CD4-positive, alpha-beta memory T cell (primary cell): ENCODE data around the gene TXNL4B. TPM values are rescaled to one million over a fixed set of nuclear protein-coding genes. Genes with fewer than 3 reads are reported as not detected.

Source experiments
- CTCF ChIA-PET: fragments of 350-600 bp; sonication (Branson Sonifier 250); formaldehyde crosslinking; loops from one replicate; lab custom pipeline; 2021; ENCODE audit warnings: inconsistent platforms; ENCODE audit not compliant: partially characterized antibody; lab: Charles Lee
- POLR2A ChIA-PET: fragments of 350-600 bp; sonication (Branson Sonifier 250); formaldehyde crosslinking; loops from one replicate; lab custom pipeline; 2021; ENCODE audit not compliant: partially characterized antibody; lab: Charles Lee
- DNase-seq, 5 donors: peaks; one replicate each; pipeline versions ENCODE4 v3.0.0 to v3.0.0-alpha.2; 2020 to 2022; ENCODE audit warnings: mixed read lengths in 1 of 5
- H3K27ac ChIP-seq: one replicate; pipeline ENCODE4 v1.7.0; 2013; ENCODE audit warnings: low read depth, low read length
- H3K27me3 ChIP-seq: 2 replicates; pipeline ENCODE4 v1.7.0; 2013; ENCODE audit warnings: mild to moderate bottlenecking, low read length, moderate library complexity; ENCODE audit not compliant: insufficient read depth
- H3K36me3 ChIP-seq: 2 replicates; pipeline ENCODE4 v1.7.0; 2013; ENCODE audit warnings: mild to moderate bottlenecking, low read length, moderate library complexity; ENCODE audit not compliant: insufficient read depth
- H3K4me1 ChIP-seq: 2 replicates; pipeline ENCODE4 v1.7.0; 2013; ENCODE audit warnings: mild to moderate bottlenecking, low read length, moderate library complexity; ENCODE audit not compliant: insufficient read depth
- H3K4me3 ChIP-seq, 2 donors: one replicate each; pipeline ENCODE4 v1.7.0; 2013; ENCODE audit warnings: low read length in 2 of 2, mild to moderate bottlenecking in 1 of 2
- H3K9me3 ChIP-seq, 2 donors: one replicate each; pipeline ENCODE4 v1.7.0; 2013; ENCODE audit warnings: low read length in 2 of 2, control low read depth in 1 of 2; ENCODE audit not compliant: control insufficient read depth in 1 of 2
- H3K27ac Mint-ChIP-seq, 7 donors: one replicate each; pipeline ENCODE4 v1.8.0; 2020 to 2021; ENCODE audit warnings: mixed read lengths in 7 of 7, mild to moderate bottlenecking in 6 of 7, inconsistent platforms in 3 of 7, moderate library complexity in 3 of 7
- H3K27me3 Mint-ChIP-seq, 2 donors: one replicate each; pipeline ENCODE4 v1.8.0; 2020 to 2021; ENCODE audit warnings: mixed read lengths in 2 of 2
- H3K36me3 Mint-ChIP-seq, 2 donors: one replicate each; pipeline ENCODE4 v1.8.0; 2020 to 2021; ENCODE audit warnings: mixed read lengths in 2 of 2, inconsistent platforms in 1 of 2, mild to moderate bottlenecking in 1 of 2
- H3K4me1 Mint-ChIP-seq, 4 donors: one replicate each; pipeline ENCODE4 v1.8.0; 2020 to 2021; ENCODE audit warnings: mixed read lengths in 4 of 4, mild to moderate bottlenecking in 1 of 4
- H3K4me3 Mint-ChIP-seq, 8 donors: one replicate each; pipeline ENCODE4 v1.8.0; 2020 to 2021; ENCODE audit warnings: mixed read lengths in 8 of 8, mild to moderate bottlenecking in 7 of 8, moderate library complexity in 6 of 8, inconsistent platforms in 3 of 8
- H3K9me3 Mint-ChIP-seq, 8 donors: one replicate each; pipeline ENCODE4 v1.8.0; 2020 to 2021; ENCODE audit warnings: mixed read lengths in 8 of 8, mild to moderate bottlenecking in 5 of 8, inconsistent platforms in 3 of 8, moderate library complexity in 1 of 8
- intact Hi-C: fragments of 100-400 bp; cut with micrococcal nuclease; formaldehyde crosslinking; loops from one replicate; pipeline ENCODE4 v1.15.1; 2023
- polyA plus RNA-seq, 2 donors: library from polyadenylated mRNA; unstranded; fragments of 300-500 nt; fragmentation: Illumina TruSeq; gene quantifications; one replicate each; pipeline ENCODE4 v1.2.3, GENCODE V29; 2021
- total RNA-seq, 2 experiments: library from RNA; stranded (reverse); gene quantifications; one replicate each; pipeline ENCODE4 v1.2.3, GENCODE V29; 2021

Gene TXNL4B
- total and polyA plus RNA-seq, 4 experiments from 2014 or later = 11.3 to 26.1 (median 18.1) TPM

- no peak for DNase-seq
- Mint-ChIP-seq H3K4me3 (no peak overlapping the region), H3K36me3 (no peaks in the 10 kb centered on the region), H3K27ac (no peak overlapping the region), H3K27me3 (no peaks in the 10 kb centered on the region), H3K9me3 (peaks cover 0 to 2% (median 0%) of the 10 kb centered on the region in 8 donors), H3K4me1 (no peaks in the 10 kb centered on the region)
- Histone ChIP-seq H3K36me3 (no peaks in the 10 kb centered on the region), H3K4me3 (no peak overlapping the region), H3K27me3 (no peaks in the 10 kb centered on the region), H3K4me1 (no peaks in the 10 kb centered on the region), H3K27ac (no peak overlapping the region), H3K9me3 (no peaks in the 10 kb centered on the region)
- CTCF ChIA-PET = interaction anchor here (2.5 kb wide), 1 partner anchor 7 kb away, joined by 10 read pairs; no protein-coding TSS in a partner anchor
- intact Hi-C loops = no loop called here
- POLR2A ChIA-PET = no interaction called here
Measured at GRCh38 chr16:72132726-72133125, 39.3 kb upstream of the TXNL4B start.

- no peak overlapping the region for H3K27ac ChIP-seq
- DNase-seq = no peak
- ChIA-PET POLR2A (no interaction called here), CTCF (no interaction called here)
- H3K27ac Mint-ChIP-seq = no peak overlapping the region
- no peaks in the 10 kb centered on the region for H3K4me1 ChIP-seq
- no peaks in the 10 kb centered on the region for H3K27me3 Mint-ChIP-seq
- no peaks in the 10 kb centered on the region for H3K4me1 Mint-ChIP-seq
- H3K4me3 ChIP-seq = no peak overlapping the region
- no peaks in the 10 kb centered on the region for H3K9me3 Mint-ChIP-seq
- no peaks in the 10 kb centered on the region for H3K9me3 ChIP-seq
- no peaks in the 10 kb centered on the region for H3K27me3 ChIP-seq
- H3K36me3 ChIP-seq = no peaks in the 10 kb centered on the region
- intact Hi-C loops = no loop called here
- no peaks in the 10 kb centered on the region for H3K36me3 Mint-ChIP-seq
- no peak overlapping the region for H3K4me3 Mint-ChIP-seq
Measured at GRCh38 chr16:72131036-72131435, 37.6 kb upstream of the TXNL4B start.

- POLR2A ChIA-PET = no interaction called here
Measured at GRCh38 chr16:72129976-72130656, 36.7 kb upstream of the TXNL4B start.

GRCh38 chr16:72128701-72129100 is 35.3 kb upstream of the TXNL4B start:
- no peak for DNase-seq
- no peaks in the 10 kb centered on the region for H3K27me3 Mint-ChIP-seq
- CTCF ChIA-PET = interaction anchor here (1.1 to 2.4 kb wide), 2 partner anchors 10 to 35 kb away, joined by 3 to 11 read pairs; partner anchors contain the start of genes DHX38 and TXNL4B
- no peak overlapping the region for H3K4me3 Mint-ChIP-seq
- no peak overlapping the region for H3K27ac ChIP-seq
- no peaks in the 10 kb centered on the region for H3K9me3 Mint-ChIP-seq
- no peaks in the 10 kb centered on the region for H3K9me3 ChIP-seq
- POLR2A ChIA-PET = no interaction called here
- no peaks in the 10 kb centered on the region for H3K36me3 ChIP-seq
- no peak overlapping the region for H3K4me3 ChIP-seq
- H3K4me1 Mint-ChIP-seq = no peaks in the 10 kb centered on the region
- intact Hi-C loops = loop anchor here (5.0 kb wide), 1 partner anchor 1749 kb away; no protein-coding TSS in a partner anchor
- no peaks in the 10 kb centered on the region for H3K27me3 ChIP-seq
- H3K27ac Mint-ChIP-seq = no peak overlapping the region
- no peaks in the 10 kb centered on the region for H3K4me1 ChIP-seq
- no peaks in the 10 kb centered on the region for H3K36me3 Mint-ChIP-seq

More at GRCh38 chr16:72129976-72130656, 36.7 kb upstream of the TXNL4B start:
- H3K9me3 Mint-ChIP-seq = no peaks in the 10 kb centered on the region
- Histone ChIP-seq H3K9me3 (no peaks in the 10 kb centered on the region), H3K27me3 (no peaks in the 10 kb centered on the region), H3K4me1 (no peaks in the 10 kb centered on the region), H3K4me3 (no peak overlapping the region), H3K36me3 (no peaks in the 10 kb centered on the region), H3K27ac (no peak overlapping the region)
- no peak overlapping the region for H3K4me3 Mint-ChIP-seq
- CTCF ChIA-PET = no interaction called here
- H3K27ac Mint-ChIP-seq = no peak overlapping the region
- H3K27me3 Mint-ChIP-seq = no peaks in the 10 kb centered on the region
- DNase-seq = no peak
- intact Hi-C loops = loop anchor here (5.0 kb wide), 1 partner anchor 1747 kb away; no protein-coding TSS in a partner anchor
- H3K36me3 Mint-ChIP-seq = no peaks in the 10 kb centered on the region
- no peaks in the 10 kb centered on the region for H3K4me1 Mint-ChIP-seq

- H3K27ac Mint-ChIP-seq = no peak overlapping the region
- no peak for DNase-seq
- Histone ChIP-seq H3K27ac (no peak overlapping the region), H3K4me3 (no peak overlapping the region), H3K9me3 (no peaks in the 10 kb centered on the region), H3K27me3 (no peaks in the 10 kb centered on the region), H3K36me3 (no peaks in the 10 kb centered on the region), H3K4me1 (no peaks in the 10 kb centered on the region)
- H3K27me3 Mint-ChIP-seq = no peaks in the 10 kb centered on the region
- H3K36me3 Mint-ChIP-seq = no peaks in the 10 kb centered on the region
- ChIA-PET CTCF (no interaction called here), POLR2A (no interaction called here)
- H3K9me3 Mint-ChIP-seq = no peaks in the 10 kb centered on the region
- intact Hi-C loops = loop anchor here (5.0 kb wide), 1 partner anchor 1751 kb away; no protein-coding TSS in a partner anchor
- no peak overlapping the region for H3K4me3 Mint-ChIP-seq
- H3K4me1 Mint-ChIP-seq = no peaks in the 10 kb centered on the region
Measured at GRCh38 chr16:72126429-72126765, 33.0 kb upstream of the TXNL4B start.

GRCh38 chr16:72125635-72126428 is 32.4 kb upstream of the TXNL4B start:
- Histone ChIP-seq H3K27ac (no peak overlapping the region), H3K9me3 (no peaks in the 10 kb centered on the region), H3K4me1 (no peaks in the 10 kb centered on the region), H3K27me3 (no peaks in the 10 kb centered on the region), H3K4me3 (no peak overlapping the region), H3K36me3 (no peaks in the 10 kb centered on the region)
- CTCF ChIA-PET = interaction anchor here (0.9 to 1.8 kb wide), 15 partner anchors 8 to 1981 kb away, joined by 3 to 11 read pairs (median 4); no protein-coding TSS in a partner anchor
- H3K4me1 Mint-ChIP-seq = no peaks in the 10 kb centered on the region
- POLR2A ChIA-PET = no interaction called here
- no peak overlapping the region for H3K4me3 Mint-ChIP-seq
- H3K9me3 Mint-ChIP-seq = no peaks in the 10 kb centered on the region
- no peaks in the 10 kb centered on the region for H3K36me3 Mint-ChIP-seq
- intact Hi-C loops = loop anchor here (5.0 kb wide), 1 partner anchor 1751 kb away; no protein-coding TSS in a partner anchor
- no peak overlapping the region for H3K27ac Mint-ChIP-seq
- DNase-seq = no peak
- H3K27me3 Mint-ChIP-seq = no peaks in the 10 kb centered on the region
